ENCODE results near the gene TMEM156.

GRCh38 chr4:38928568-38928967, 103.6 kb downstream of the TMEM156 start:
- no peak for TF ChIP-seq CTCF (IDR thresholded peaks at IDR 0.05; ENCODE audit: borderline replicate concordance, extremely low read depth, low read length, poor library complexity, severe bottlenecking)
- TF ChIP-seq EZH2 (IDR thresholded peaks at IDR 0.05; ENCODE audit: borderline replicate concordance, low read depth, low read length, severe bottlenecking) = no peak
